OCI-LY7 (cell line): ENCODE data around the gene TNFSF4. TPM values are rescaled to one million over a fixed set of nuclear protein-coding genes. Genes with fewer than 3 reads are reported as not detected.

ENCODE experiments used
- BruUV-seq: library from RNA; stranded (reverse); fragments of 400-500 nt; replicated peaks from 2 replicates; lab custom pipeline; 2021; lab: Mats Ljungman, UMichigan
- CTCF ChIA-PET: fragments of 300-600 bp; sonication (Branson Sonifier 250); formaldehyde crosslinking; loops from one replicate; lab custom pipeline; 2022; ENCODE audit warnings: antibody characterized with exemption; ENCODE audit not compliant: unreplicated experiment; lab: Charles Lee
- POLR2A ChIA-PET: fragments of 300-600 bp; sonication (Branson Sonifier 250); formaldehyde crosslinking; loops from one replicate; lab custom pipeline; 2022; ENCODE audit warnings: antibody characterized with exemption; lab: Charles Lee
- DNase-seq: peaks from one replicate; pipeline ENCODE4 v3.0.0-alpha.2; 2015; ENCODE audit warnings: low spot score
- H2AFZ ChIP-seq: fragments of 200-600 bp; sonication (generic), shearing (Covaris generic); 2 replicates; pipeline ENCODE4 v1.6.1; 2014; ENCODE audit warnings: mild to moderate bottlenecking, antibody characterized with exemption, low read length, moderate library complexity
- H3K27ac ChIP-seq: fragments of 200-600 bp; sonication (generic); 2 replicates; pipeline ENCODE4 v1.5.1; 2014; ENCODE audit warnings: mixed run types, low read depth, mild to moderate bottlenecking, moderate library complexity, low read length, inconsistent platforms; ENCODE audit not compliant: poor library complexity, severe bottlenecking
- H3K36me3 ChIP-seq: fragments of 200-600 bp; sonication (generic); 2 replicates; pipeline ENCODE4 v1.6.1; 2014; ENCODE audit warnings: mild to moderate bottlenecking, antibody characterized with exemption, low read length, moderate library complexity, mixed read lengths; ENCODE audit not compliant: insufficient read depth
- H3K4me1 ChIP-seq: fragments of 200-600 bp; sonication (generic); 2 replicates; pipeline ENCODE4 v1.5.1; 2014; ENCODE audit warnings: mild to moderate bottlenecking, low read length; ENCODE audit not compliant: insufficient read depth, poor library complexity, severe bottlenecking
- H3K4me2 ChIP-seq: fragments of 200-600 bp; sonication (generic); 2 replicates; pipeline ENCODE4 v1.6.1; 2014; ENCODE audit warnings: mild to moderate bottlenecking, low read length
- H3K4me3 ChIP-seq: fragments of 200-600 bp; sonication (generic); 2 replicates; pipeline ENCODE4 v1.5.1; 2014; ENCODE audit warnings: mild to moderate bottlenecking, low read depth, low read length; ENCODE audit not compliant: poor library complexity, severe bottlenecking
- H3K79me2 ChIP-seq: fragments of 200-600 bp; sonication (generic); 2 replicates; pipeline ENCODE4 v1.6.1; 2016; ENCODE audit warnings: low read depth, mild to moderate bottlenecking, low read length, moderate library complexity, mixed read lengths; ENCODE audit not compliant: insufficient read depth
- H3K9me2 ChIP-seq: fragments of 200-600 bp; sonication (generic); 2 replicates; pipeline ENCODE4 v1.6.1; 2016; ENCODE audit warnings: mild to moderate bottlenecking, low read length, mixed read lengths; ENCODE audit not compliant: insufficient read depth
- H3K9me3 ChIP-seq: fragments of 200-600 bp; sonication (generic); 2 replicates; pipeline ENCODE4 v1.6.1; 2014; ENCODE audit warnings: mild to moderate bottlenecking, mixed run types, low read length, mixed read lengths
- H4K20me1 ChIP-seq: fragments of 200-600 bp; sonication (generic); 2 replicates; pipeline ENCODE4 v1.6.1; 2014; ENCODE audit warnings: mild to moderate bottlenecking, antibody characterized with exemption, low read length, moderate library complexity, mixed read lengths; ENCODE audit not compliant: insufficient read depth
- CTCF ChIP-seq: fragments of 200-600 bp; sonication (generic); conservative IDR thresholded peaks from 2 replicates; pipeline ENCODE4 v1.5.1; 2014; ENCODE audit warnings: mild to moderate bottlenecking, antibody characterized with exemption, low read length, moderate library complexity, mixed read lengths
- EZH2phosphoT487 ChIP-seq: fragments of 200-600 bp; sonication (generic); IDR thresholded peaks from 2 replicates; pipeline ENCODE4 v1.6.1; 2018; ENCODE audit warnings: low read depth, borderline replicate concordance, mild to moderate bottlenecking, mixed run types, antibody characterized with exemption, low read length, moderate library complexity, mixed read lengths
- intact Hi-C: fragments of 100-400 bp; cut with micrococcal nuclease; formaldehyde crosslinking; loops from one replicate; pipeline ENCODE4 v1.10.0; 2022; ENCODE audit not compliant: unreplicated experiment
- total RNA-seq, 2 experiments: library from RNA; depleted of rRNA in 1 of 2; stranded (reverse); fragments of >200 nt in 1 of 2; shearing (Covaris generic) in 1 of 2; gene quantifications; 2 replicates each; pipeline ENCODE4 v1.2.3, GENCODE V29; 2014 to 2022

Gene TNFSF4
- total RNA-seq, 2 experiments from 2014 or later: 0.53 to 0.63 TPM

DNA sequence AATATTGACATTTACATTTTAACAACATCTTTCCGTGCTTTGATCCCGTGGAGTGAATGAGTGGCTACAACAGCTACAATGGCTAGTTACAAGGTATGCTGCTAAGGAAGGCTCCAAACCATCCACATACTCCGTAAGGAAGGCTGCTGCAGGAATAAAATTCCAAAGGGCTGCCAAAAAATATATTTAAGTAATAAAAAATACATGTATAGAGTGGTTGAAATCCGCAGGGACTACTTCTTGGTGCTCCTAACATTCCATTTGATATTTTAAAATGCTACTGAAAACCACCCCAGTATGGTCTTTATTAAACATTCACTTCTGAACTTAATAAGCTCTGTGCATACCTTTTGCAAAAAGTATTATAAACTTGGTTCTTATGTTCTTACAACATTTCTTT is 25.3 kb downstream of the TNFSF4 start:
- intact Hi-C loops: loop anchor here (2.0 kb wide), 1 partner anchor 27 kb away; no protein-coding TSS in a partner anchor
- H3K27ac ChIP-seq: no peak overlapping the region
- TF ChIP-seq EZH2phosphoT487: no peak
- no peak for TF ChIP-seq CTCF
- H3K9me2 ChIP-seq: no peaks in the 10 kb centered on the region
- H3K36me3 ChIP-seq: no peaks in the 10 kb centered on the region
- ChIA-PET POLR2A (interaction anchor here (0.6 kb wide), 1 partner anchor 937 kb away, joined by 4 read pairs; no protein-coding TSS in a partner anchor), CTCF (no interaction called here)
- H3K79me2 ChIP-seq: no peaks in the 10 kb centered on the region
- H3K4me1 ChIP-seq: no peaks in the 10 kb centered on the region
- H3K4me3 ChIP-seq: no peak overlapping the region
- DNase-seq: no peak
- H3K4me2 ChIP-seq: no peak overlapping the region
- BruUV-seq: no TSS peak
- H2AFZ ChIP-seq: no peak overlapping the region
- H3K9me3 ChIP-seq: no peaks in the 10 kb centered on the region
- H4K20me1 ChIP-seq: no peaks in the 10 kb centered on the region

DNA sequence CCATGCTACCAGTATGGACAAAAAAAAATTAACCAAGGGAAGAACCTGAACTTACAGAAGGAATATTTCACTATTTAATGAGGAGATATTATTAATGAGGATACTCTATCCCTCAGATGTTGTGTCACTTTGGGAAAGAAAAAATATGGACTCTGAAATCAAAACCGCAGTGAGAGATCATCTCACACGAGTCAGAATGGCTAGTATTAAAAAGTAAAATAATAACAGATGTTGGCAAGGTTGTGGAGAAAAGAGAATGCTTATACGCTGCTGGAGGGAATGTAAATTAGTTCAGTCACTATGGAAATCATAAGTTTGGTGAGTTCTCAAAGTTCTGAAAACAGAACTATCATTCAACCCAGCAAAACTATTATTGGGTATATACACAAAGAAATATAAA is 30.9 kb downstream of the TNFSF4 start:
- no peaks in the 10 kb centered on the region for H3K4me1 ChIP-seq
- no peak overlapping the region for H3K4me2 ChIP-seq
- ChIA-PET POLR2A (interaction anchor here (1.0 kb wide), 1 partner anchor 26 kb away, joined by 3 read pairs; no protein-coding TSS in a partner anchor), CTCF (no interaction called here)
- no peaks in the 10 kb centered on the region for H3K79me2 ChIP-seq
- TF ChIP-seq EZH2phosphoT487 (no peak), CTCF (no peak)
- no peaks in the 10 kb centered on the region for H3K36me3 ChIP-seq
- H4K20me1 ChIP-seq: no peaks in the 10 kb centered on the region
- no peak overlapping the region for H3K4me3 ChIP-seq
- DNase-seq: no peak
- peaks cover 13% of the 10 kb centered on the region; the same call in 1 of the 2 replicates for H3K9me3 ChIP-seq
- intact Hi-C loops: no loop called here
- no peak overlapping the region for H2AFZ ChIP-seq
- H3K9me2 ChIP-seq: no peaks in the 10 kb centered on the region
- no TSS peak for BruUV-seq
- H3K27ac ChIP-seq: no peak overlapping the region

- H3K4me3 ChIP-seq: no peak overlapping the region
- no peak overlapping the region for H3K27ac ChIP-seq
- POLR2A ChIA-PET: interaction anchor here (1.0 kb wide), 1 partner anchor 27 kb away, joined by 3 read pairs; no protein-coding TSS in a partner anchor
- no TSS peak for BruUV-seq
- H3K4me1 ChIP-seq: no peaks in the 10 kb centered on the region
- no peaks in the 10 kb centered on the region for H3K36me3 ChIP-seq
- no peak overlapping the region for H2AFZ ChIP-seq
- H4K20me1 ChIP-seq: no peaks in the 10 kb centered on the region
- H3K4me2 ChIP-seq: no peak overlapping the region
- CTCF ChIA-PET: interaction anchor here (0.5 kb wide), 1 partner anchor 12 kb away, joined by 3 read pairs; no protein-coding TSS in a partner anchor
- H3K9me3 ChIP-seq: peaks cover 14% of the 10 kb centered on the region; the same call in 1 of the 2 replicates
- intact Hi-C loops: no loop called here
- H3K9me2 ChIP-seq: no peaks in the 10 kb centered on the region
- DNase-seq: no peak
- H3K79me2 ChIP-seq: no peaks in the 10 kb centered on the region
- TF ChIP-seq EZH2phosphoT487: no peak
- no peak for TF ChIP-seq CTCF
These were observed 31.5 kb downstream of the TNFSF4 start for GRCh38 chr1:173175514-173176145.
